ENCODE data around the gene RBFOX2.

DNA sequence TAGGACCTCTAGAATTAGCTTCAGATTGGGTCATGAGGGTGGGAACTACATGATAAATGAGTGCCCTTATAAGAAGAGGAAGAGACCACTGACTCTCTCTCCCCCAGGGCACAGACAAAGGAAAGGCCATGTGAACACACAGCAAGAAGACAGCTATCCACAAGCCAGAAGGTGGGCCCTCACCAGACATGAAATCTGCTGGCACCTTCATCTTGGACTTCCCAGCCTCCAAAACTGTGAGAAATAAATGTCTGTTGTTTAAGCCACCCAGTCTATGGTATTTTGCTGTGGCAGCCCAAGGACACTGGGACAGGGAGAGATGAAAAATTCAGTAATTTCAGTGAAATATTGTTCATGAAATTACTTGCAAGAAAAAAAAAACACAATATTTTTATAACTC, 5.9 kb downstream of the RBFOX2 start:
- TF ChIP-seq, protein P1, sequence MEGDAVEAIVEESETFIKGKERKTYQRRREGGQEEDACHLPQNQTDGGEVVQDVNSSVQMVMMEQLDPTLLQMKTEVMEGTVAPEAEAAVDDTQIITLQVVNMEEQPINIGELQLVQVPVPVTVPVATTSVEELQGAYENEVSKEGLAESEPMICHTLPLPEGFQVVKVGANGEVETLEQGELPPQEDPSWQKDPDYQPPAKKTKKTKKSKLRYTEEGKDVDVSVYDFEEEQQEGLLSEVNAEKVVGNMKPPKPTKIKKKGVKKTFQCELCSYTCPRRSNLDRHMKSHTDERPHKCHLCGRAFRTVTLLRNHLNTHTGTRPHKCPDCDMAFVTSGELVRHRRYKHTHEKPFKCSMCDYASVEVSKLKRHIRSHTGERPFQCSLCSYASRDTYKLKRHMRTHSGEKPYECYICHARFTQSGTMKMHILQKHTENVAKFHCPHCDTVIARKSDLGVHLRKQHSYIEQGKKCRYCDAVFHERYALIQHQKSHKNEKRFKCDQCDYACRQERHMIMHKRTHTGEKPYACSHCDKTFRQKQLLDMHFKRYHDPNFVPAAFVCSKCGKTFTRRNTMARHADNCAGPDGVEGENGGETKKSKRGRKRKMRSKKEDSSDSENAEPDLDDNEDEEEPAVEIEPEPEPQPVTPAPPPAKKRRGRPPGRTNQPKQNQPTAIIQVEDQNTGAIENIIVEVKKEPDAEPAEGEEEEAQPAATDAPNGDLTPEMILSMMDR (IDR thresholded peaks at IDR 0.05): no peak
- TF ChIP-seq POLR2AphosphoS5 (IDR thresholded peaks at IDR 0.05; ENCODE audit: low read depth, low read length): no peak

All from Panc1 (cell line).